ENCODE data around the gene SIVA1. TPM values are rescaled to one million over a fixed set of nuclear protein-coding genes. Genes with fewer than 3 reads are reported as not detected.

SIVA1 gene
- total and polyA plus RNA-seq, 4 donors, result 67.5 to 212 (median 128) TPM

GRCh38 chr14:104769324-104770071 lies 16.6 kb downstream of the SIVA1 start:
- Histone ChIP-seq H3K27ac (ENCODE audit: low read depth in 1 of 2, low read length in 1 of 2) (no peak overlapping the region), H3K4me1 (ENCODE audit: control insufficient read depth in 5 of 5, insufficient read depth in 5 of 5, low read length in 5 of 5) (peaks cover 0 to 11% (median 5%) of the 10 kb centered on the region in 5 donors), H3K36me3 (ENCODE audit: control insufficient read depth in 4 of 4, insufficient read depth in 4 of 4, low read length in 4 of 4) (peaks cover 8 to 41% (median 20%) of the 10 kb centered on the region in 4 donors), H3K9me3 (ENCODE audit: control insufficient read depth in 4 of 4, insufficient read depth in 3 of 4, low read length in 3 of 4) (peaks cover 0 to 7% (median 3%) of the 10 kb centered on the region in 4 donors), H3K9ac (ENCODE audit: insufficient read depth in 1 of 2, low read length in 2 of 2) (no peak overlapping the region), H3K4me3 (no peak overlapping the region), H3K27me3 (ENCODE audit: control insufficient read depth in 3 of 3, insufficient read depth in 3 of 3, low read length in 2 of 3) (no peaks in the 10 kb centered on the region)
- DNase-seq (no peak), ATAC-seq (ENCODE audit: insufficient read depth, low FRiP score) (no peak)
- TF ChIP-seq CTCF (IDR thresholded peaks at IDR 0.05; ENCODE audit: control extremely low read depth, extremely low read depth), result no peak
- WGBS, 2 donors, result 82 to 87% methylated on average over 18 of the region's 18 CpGs

- DNase-seq, result no peak
- Histone ChIP-seq H3K27me3 (ENCODE audit: control insufficient read depth in 3 of 3, insufficient read depth in 3 of 3, low read length in 2 of 3) (no peaks in the 10 kb centered on the region), H3K4me1 (ENCODE audit: control insufficient read depth in 5 of 5, insufficient read depth in 5 of 5, low read length in 5 of 5) (peaks cover 0 to 14% (median 5%) of the 10 kb centered on the region in 5 donors), H3K4me3 (no peak overlapping the region), H3K9me3 (ENCODE audit: control insufficient read depth in 4 of 4, insufficient read depth in 3 of 4, low read length in 3 of 4) (peaks cover 0 to 7% (median 3%) of the 10 kb centered on the region in 4 donors), H3K36me3 (ENCODE audit: control insufficient read depth in 4 of 4, insufficient read depth in 4 of 4, low read length in 4 of 4) (peaks cover 8 to 47% (median 20%) of the 10 kb centered on the region in 4 donors), H3K9ac (ENCODE audit: insufficient read depth in 1 of 2, low read length in 2 of 2) (no peak overlapping the region), H3K27ac (ENCODE audit: low read depth in 1 of 2, low read length in 1 of 2) (no peak overlapping the region)
- WGBS, 2 donors, result 86 to 90% methylated on average over 24 of the region's 24 CpGs
- no peak for TF ChIP-seq CTCF (IDR thresholded peaks at IDR 0.05; ENCODE audit: control extremely low read depth, extremely low read depth)
- no peak for ATAC-seq (ENCODE audit: insufficient read depth, low FRiP score)
Observed at GRCh38 chr14:104770072-104770579, 17.2 kb downstream of the SIVA1 start.

GRCh38 chr14:104770851-104771272 lies 17.9 kb downstream of the SIVA1 start:
- Histone ChIP-seq H3K9ac (ENCODE audit: insufficient read depth in 1 of 2, low read length in 2 of 2) (no peak overlapping the region), H3K4me3 (no peak overlapping the region), H3K27me3 (ENCODE audit: control insufficient read depth in 3 of 3, insufficient read depth in 3 of 3, low read length in 2 of 3) (no peaks in the 10 kb centered on the region), H3K9me3 (ENCODE audit: control insufficient read depth in 4 of 4, insufficient read depth in 3 of 4, low read length in 3 of 4) (peaks cover 0 to 7% (median 3%) of the 10 kb centered on the region in 4 donors), H3K27ac (ENCODE audit: low read depth in 1 of 2, low read length in 1 of 2) (no peak overlapping the region), H3K4me1 (ENCODE audit: control insufficient read depth in 5 of 5, insufficient read depth in 5 of 5, low read length in 5 of 5) (peaks cover 0 to 14% (median 5%) of the 10 kb centered on the region in 5 donors), H3K36me3 (ENCODE audit: control insufficient read depth in 4 of 4, insufficient read depth in 4 of 4, low read length in 4 of 4) (peaks cover 8 to 52% (median 23%) of the 10 kb centered on the region in 4 donors)
- 84 to 96% methylated on average over 5 of the region's 5 CpGs for WGBS, 2 donors
- ATAC-seq (ENCODE audit: insufficient read depth, low FRiP score) (no peak), DNase-seq (no peak)
- TF ChIP-seq CTCF (IDR thresholded peaks at IDR 0.05; ENCODE audit: control extremely low read depth, extremely low read depth), result no peak
